GM12892 (cell line): ENCODE data around the gene P3H1.

Experiments used
- POLR2A ChIP-seq: IDR thresholded peaks from 2 replicates; pipeline ENCODE4 v1.6.1; 2011; ENCODE audit warnings: low read depth, low read length, control low read depth
- POLR2AphosphoS5 ChIP-seq: IDR thresholded peaks from 2 replicates; pipeline ENCODE4 v1.6.1; 2011; ENCODE audit warnings: low read depth, low read length, control low read depth
- TAF1 ChIP-seq: IDR thresholded peaks from 2 replicates; pipeline ENCODE4 v1.6.1; 2011; ENCODE audit warnings: low read depth, mild to moderate bottlenecking, control low read depth, low read length, borderline replicate concordance

DNA sequence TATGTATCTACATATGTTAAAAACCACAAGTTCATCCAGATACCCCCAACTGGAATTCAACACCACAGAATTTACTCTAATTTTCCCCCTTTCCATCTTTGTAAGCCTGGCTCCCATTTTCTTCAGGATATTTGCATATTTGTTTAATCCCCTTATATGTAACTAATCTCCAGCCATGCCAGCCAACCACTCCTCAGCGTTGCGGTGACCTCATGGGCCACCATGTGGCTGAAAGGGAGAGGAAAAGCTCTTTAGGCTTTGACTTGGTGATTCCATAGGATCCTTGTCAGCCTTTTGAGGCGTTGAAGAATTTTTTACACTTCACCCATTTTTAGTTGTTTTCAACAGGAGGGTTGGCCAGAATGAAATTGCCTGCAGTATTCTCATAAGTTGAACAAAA, 36.8 kb downstream of the P3H1 start:
- no peak for TF ChIP-seq POLR2A
- no peak for TF ChIP-seq TAF1
- TF ChIP-seq POLR2AphosphoS5, result no peak
